EH (cell line): ENCODE results near the gene ANAPC5.
"Not testable (repeated sequence)": the region's sequence is repeated elsewhere in the genome, so short reads cannot be mapped to it uniquely, and the experiment has no call there.

Experiments used
- DNase-seq: peaks from one replicate; pipeline ENCODE4 v3.0.0-alpha.2; 2015; ENCODE audit warnings: low read depth

Gene ANAPC5

GRCh38 chr12:121284551-121285390 is 67.4 kb downstream of the ANAPC5 start:
- DNase-seq: no peak

- no peak for DNase-seq
These were observed 68.4 kb downstream of the ANAPC5 start for GRCh38 chr12:121283841-121284240.

GRCh38 chr12:121283388-121283787 is 68.8 kb downstream of the ANAPC5 start:
- no peak for DNase-seq

GRCh38 chr12:121282910-121283309 is 69.3 kb downstream of the ANAPC5 start:
- DNase-seq: not testable (repeated sequence)

GRCh38 chr12:121282072-121282742 is 70.0 kb downstream of the ANAPC5 start:
- no peak for DNase-seq

- not testable (repeated sequence) for DNase-seq
These were observed 71.1 kb downstream of the ANAPC5 start for GRCh38 chr12:121281116-121281515.

GRCh38 chr12:121280531-121280930 is 71.7 kb downstream of the ANAPC5 start:
- DNase-seq: not testable (repeated sequence)

- DNase-seq: no peak
These were observed 72.7 kb downstream of the ANAPC5 start for GRCh38 chr12:121279507-121279915.

GRCh38 chr12:121279071-121279375 is 73.2 kb downstream of the ANAPC5 start:
- no peak for DNase-seq

GRCh38 chr12:121278169-121279070 is 73.8 kb downstream of the ANAPC5 start:
- no peak for DNase-seq

- no peak for DNase-seq
These were observed 74.8 kb downstream of the ANAPC5 start for GRCh38 chr12:121277374-121277759.

- DNase-seq: no peak
These were observed 78.0 kb downstream of the ANAPC5 start for GRCh38 chr12:121274036-121274763.

- DNase-seq: no peak
These were observed 78.8 kb downstream of the ANAPC5 start for GRCh38 chr12:121273364-121273896.

- DNase-seq: no peak
These were observed 84.4 kb downstream of the ANAPC5 start for GRCh38 chr12:121267822-121268221.

- no peak for DNase-seq
These were observed 87.2 kb downstream of the ANAPC5 start for GRCh38 chr12:121264951-121265515.

GRCh38 chr12:121264135-121264534 is 88.1 kb downstream of the ANAPC5 start:
- no peak for DNase-seq

GRCh38 chr12:121263206-121263935 is 88.8 kb downstream of the ANAPC5 start:
- DNase-seq: no peak

GRCh38 chr12:121261398-121261797 is 90.8 kb downstream of the ANAPC5 start:
- no peak for DNase-seq

- DNase-seq: no peak
These were observed 92.1 kb downstream of the ANAPC5 start for GRCh38 chr12:121260091-121260490.

GRCh38 chr12:121259074-121259473 is 93.1 kb downstream of the ANAPC5 start:
- no peak for DNase-seq
